ENCODE data around the gene AMBP. TPM values are rescaled to one million over a fixed set of nuclear protein-coding genes. Genes with fewer than 3 reads are reported as not detected.
A peak's percentile ranks its signal among the peaks of the same experiment; 100 is the strongest.

Gene AMBP
- total and polyA plus RNA-seq, 2 of the 13 experiments (the other 11 are each of a cell fraction or from before 2014, with no cell fraction given) = 1,510 to 2,580 TPM

- peak; percentile 26; the same call in 1 of the 2 replicates for TF ChIP-seq HDAC2 (CRISPR knock-in tag; IDR thresholded peaks at IDR 0.05)
- TF ChIP-seq ASH2L (IDR thresholded peaks at IDR 0.05; ENCODE audit: insufficient read length, low read depth, low read length) = no peak
- TF ChIP-seq MXD3 (CRISPR knock-in tag; IDR thresholded peaks at IDR 0.05) = no peak
- no peak for TF ChIP-seq YY1 (IDR thresholded peaks at IDR 0.05; ENCODE audit: insufficient read depth, insufficient replicate concordance, low read depth, low read length)
- no peak for TF ChIP-seq SMAD9 (CRISPR knock-in tag; IDR thresholded peaks at IDR 0.05)
- TF ChIP-seq STAT5B (CRISPR knock-in tag; IDR thresholded peaks at IDR 0.05) = no peak
- no peak for TF ChIP-seq SNAI1 (CRISPR knock-in tag; IDR thresholded peaks at IDR 0.05; ENCODE audit: borderline replicate concordance)
- TF ChIP-seq SMARCE1 (IDR thresholded peaks at IDR 0.05; ENCODE audit: borderline replicate concordance) = no peak
- no peak for TF ChIP-seq ZMAT3 (CRISPR knock-in tag; conservative IDR thresholded peaks at IDR 0.05)
- no peak for TF ChIP-seq IRX3 (CRISPR knock-in tag; IDR thresholded peaks at IDR 0.05; ENCODE audit: borderline replicate concordance, low read depth)
- no peak for TF ChIP-seq SP5 (CRISPR knock-in tag; IDR thresholded peaks at IDR 0.05; ENCODE audit: borderline replicate concordance, low read depth)
- no peak for TF ChIP-seq CC2D1A (CRISPR knock-in tag; IDR thresholded peaks at IDR 0.05)
- TF ChIP-seq JARID2 (CRISPR knock-in tag; IDR thresholded peaks at IDR 0.05; ENCODE audit: insufficient replicate concordance) = no peak
- TF ChIP-seq ZNF766 (CRISPR knock-in tag; IDR thresholded peaks at IDR 0.05; ENCODE audit: borderline replicate concordance) = no peak
- TF ChIP-seq ZNF816 (CRISPR knock-in tag; IDR thresholded peaks at IDR 0.05; ENCODE audit: borderline replicate concordance) = no peak
- no peak for TF ChIP-seq ARNT2 (CRISPR knock-in tag; IDR thresholded peaks at IDR 0.05; ENCODE audit: low read depth)
- no peak for TF ChIP-seq ZNF33A (CRISPR knock-in tag; IDR thresholded peaks at IDR 0.05; ENCODE audit: borderline replicate concordance)
- TF ChIP-seq PAWR (CRISPR knock-in tag; IDR thresholded peaks at IDR 0.05; ENCODE audit: borderline replicate concordance) = no peak
- no peak for TF ChIP-seq GABPB1 (CRISPR knock-in tag; IDR thresholded peaks at IDR 0.05)
- TF ChIP-seq KLF16 (CRISPR knock-in tag; IDR thresholded peaks at IDR 0.05) = no peak
- no peak for TF ChIP-seq TBP (CRISPR knock-in tag; IDR thresholded peaks at IDR 0.05)
- TF ChIP-seq ZGPAT (CRISPR knock-in tag; IDR thresholded peaks at IDR 0.05) = no peak
- TF ChIP-seq GTF3A (CRISPR knock-in tag; conservative IDR thresholded peaks at IDR 0.05) = no peak
- TF ChIP-seq ZNF605 (CRISPR knock-in tag; IDR thresholded peaks at IDR 0.05) = no peak
- no peak for TF ChIP-seq ZNF772 (CRISPR knock-in tag; IDR thresholded peaks at IDR 0.05)
- TF ChIP-seq CERS6 (CRISPR knock-in tag; IDR thresholded peaks at IDR 0.05) = no peak
- no peak for TF ChIP-seq ZNF629 (CRISPR knock-in tag; conservative IDR thresholded peaks at IDR 0.05)
- TF ChIP-seq SSRP1 (CRISPR knock-in tag; IDR thresholded peaks at IDR 0.05) = no peak
- TF ChIP-seq RFX5 (IDR thresholded peaks at IDR 0.05; ENCODE audit: low read depth, low read length) = no peak
Observed at GRCh38 chr9:114117614-114117995, 39.5 kb upstream of the AMBP start (continued).
